Measurements from ENCODE around the gene ARHGAP26. TPM values are rescaled to one million over a fixed set of nuclear protein-coding genes. Genes with fewer than 3 reads are reported as not detected.

Gene ARHGAP26
- total RNA-seq, 1 experiment from 2014 or later: 65.5 TPM

GRCh38 chr5:143191720-143192119 lies 421.5 kb downstream of the ARHGAP26 start:
- TF ChIP-seq TCF7L2 (IDR thresholded peaks at IDR 0.05; ENCODE audit: low read depth, low read length) (no peak), CTCF (IDR thresholded peaks at IDR 0.05) (no peak), SIN3A (IDR thresholded peaks at IDR 0.05; ENCODE audit: borderline replicate concordance, insufficient read depth, low read depth, low read length) (no peak), REST (IDR thresholded peaks at IDR 0.05; ENCODE audit: insufficient read depth in 1 of 2, low read depth in 2 of 2, low read length in 1 of 2) (no peak), POLR2AphosphoS5 (IDR thresholded peaks at IDR 0.05; ENCODE audit: low read depth, low read length) (no peak)
- in situ Hi-C loops (cut with HindIII; ENCODE audit: low pct_unique_long_range_greater_than_20kb, low sequenced_read_pairs): no loop called here
- Histone ChIP-seq H3K9me3 (ENCODE audit: control insufficient read depth, insufficient read depth, low read depth, low read length) (no peaks in the 10 kb centered on the region), H3K27ac (ENCODE audit: low read length) (no peak overlapping the region), H3K4me3 (ENCODE audit: low read depth in 2 of 2, low read length in 2 of 2) (no peak overlapping the region), H3K4me1 (ENCODE audit: control insufficient read depth, insufficient read depth, low read length) (no peaks in the 10 kb centered on the region), H3K36me3 (ENCODE audit: control insufficient read depth, insufficient read depth, low read length) (no peaks in the 10 kb centered on the region), H3K27me3 (ENCODE audit: control insufficient read depth, insufficient read depth, low read length) (no peaks in the 10 kb centered on the region)
- ChIA-PET POLR2A (no interaction called here), CTCF (interaction anchor here (0.5 kb wide), 1 partner anchor 212 kb away, joined by 5 read pairs; the partner anchor contains the start of gene NR3C1)
- intact Hi-C loops (cut with micrococcal nuclease; ENCODE audit: unreplicated experiment): no loop called here
- no peak for DNase-seq (ENCODE audit: low read depth, low spot score)
- no peak for ATAC-seq
- BruUV-seq (replicated peaks): no TSS peak

GRCh38 chr5:143192191-143192900 lies 422.2 kb downstream of the ARHGAP26 start:
- ATAC-seq (no peak; the same call in 1 of the 2 replicates), DNase-seq (ENCODE audit: low read depth, low spot score) (no peak)
- no peaks in the 10 kb centered on the region for H3K27me3 ChIP-seq (ENCODE audit: control insufficient read depth, insufficient read depth, low read length)
- ChIA-PET CTCF (interaction anchor here (0.5 kb wide), 1 partner anchor 211 kb away, joined by 5 read pairs; the partner anchor contains the start of gene NR3C1), POLR2A (no interaction called here)
- H3K4me1 ChIP-seq (ENCODE audit: control insufficient read depth, insufficient read depth, low read length): no peaks in the 10 kb centered on the region
- no peak overlapping the region for H3K4me3 ChIP-seq (ENCODE audit: low read depth in 2 of 2, low read length in 2 of 2)
- intact Hi-C loops (cut with micrococcal nuclease; ENCODE audit: unreplicated experiment) (no loop called here), in situ Hi-C loops (cut with HindIII; ENCODE audit: low pct_unique_long_range_greater_than_20kb, low sequenced_read_pairs) (no loop called here)
- TF ChIP-seq TCF7L2 (IDR thresholded peaks at IDR 0.05; ENCODE audit: low read depth, low read length) (no peak), POLR2AphosphoS5 (IDR thresholded peaks at IDR 0.05; ENCODE audit: low read depth, low read length) (no peak), REST (IDR thresholded peaks at IDR 0.05; ENCODE audit: insufficient read depth in 1 of 2, low read depth in 2 of 2, low read length in 1 of 2) (no peak), CTCF (IDR thresholded peaks at IDR 0.05) (no peak), SIN3A (IDR thresholded peaks at IDR 0.05; ENCODE audit: borderline replicate concordance, insufficient read depth, low read depth, low read length) (no peak)
- BruUV-seq (replicated peaks): no TSS peak
- H3K27ac ChIP-seq (ENCODE audit: low read length): no peak overlapping the region
- H3K36me3 ChIP-seq (ENCODE audit: control insufficient read depth, insufficient read depth, low read length): no peaks in the 10 kb centered on the region
- H3K9me3 ChIP-seq (ENCODE audit: control insufficient read depth, insufficient read depth, low read depth, low read length): peaks cover 4% of the 10 kb centered on the region
